HG03457 (cell line): Measurements from ENCODE around the gene TRMO.

ENCODE experiments used
- ATAC-seq: cut with Tn5 transposase; IDR thresholded peaks from one replicate; pipeline ENCODE4 v1.9.1; 2021; ENCODE audit warnings: moderate number of reproducible peaks; ENCODE audit not compliant: unreplicated experiment

TRMO gene

DNA sequence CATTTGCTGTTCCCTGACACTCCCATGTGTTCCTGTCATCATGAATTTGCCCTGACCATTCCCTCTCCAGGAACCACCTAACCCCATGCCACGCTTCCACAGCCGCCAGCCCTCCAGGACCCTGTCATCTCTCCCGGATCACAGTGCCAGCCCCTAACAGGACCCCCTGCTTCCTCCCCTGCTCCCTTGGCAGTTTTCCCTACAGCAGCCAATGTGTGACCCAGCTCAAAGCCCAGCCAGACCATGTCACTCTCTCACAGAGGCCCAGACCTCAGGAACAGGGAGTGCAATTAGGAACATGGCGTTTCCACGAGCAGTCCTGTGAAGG is 61.2 kb downstream of the TRMO start:
- no peak for ATAC-seq

DNA sequence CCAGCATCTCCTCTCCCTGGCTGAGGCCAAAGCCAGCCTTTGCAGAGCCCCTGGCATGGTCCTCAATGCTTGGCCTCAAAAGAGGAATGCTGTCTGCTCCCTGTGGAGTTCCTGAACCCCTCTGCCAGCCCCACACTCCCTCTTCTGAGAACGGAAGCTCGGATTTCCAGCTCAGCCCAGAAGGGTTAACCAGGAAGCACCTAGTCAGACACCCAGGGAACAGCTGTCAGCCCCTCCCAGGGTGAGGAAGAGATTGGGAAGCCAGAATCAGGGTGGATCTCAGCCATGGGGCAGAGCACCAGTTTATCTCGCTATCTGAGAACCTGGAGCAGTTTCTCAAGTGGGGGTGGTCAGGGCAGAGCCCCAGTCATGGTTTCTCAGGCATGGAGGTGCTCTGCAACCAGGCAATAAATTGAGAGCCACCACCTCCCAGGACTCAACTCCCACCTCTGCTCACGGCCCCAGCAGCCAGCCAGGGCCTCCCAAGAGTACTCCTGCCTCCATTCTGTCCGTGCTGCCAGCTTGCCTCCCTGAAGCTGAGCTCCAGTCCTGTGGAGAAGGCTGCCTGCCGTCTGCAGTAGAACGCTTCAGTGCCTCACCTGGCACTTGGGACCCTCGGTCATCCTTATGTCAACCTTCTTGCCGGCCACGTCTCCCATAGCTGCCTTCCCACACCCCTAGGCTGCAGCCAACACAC is 61.7 kb downstream of the TRMO start:
- ATAC-seq: no peak

DNA sequence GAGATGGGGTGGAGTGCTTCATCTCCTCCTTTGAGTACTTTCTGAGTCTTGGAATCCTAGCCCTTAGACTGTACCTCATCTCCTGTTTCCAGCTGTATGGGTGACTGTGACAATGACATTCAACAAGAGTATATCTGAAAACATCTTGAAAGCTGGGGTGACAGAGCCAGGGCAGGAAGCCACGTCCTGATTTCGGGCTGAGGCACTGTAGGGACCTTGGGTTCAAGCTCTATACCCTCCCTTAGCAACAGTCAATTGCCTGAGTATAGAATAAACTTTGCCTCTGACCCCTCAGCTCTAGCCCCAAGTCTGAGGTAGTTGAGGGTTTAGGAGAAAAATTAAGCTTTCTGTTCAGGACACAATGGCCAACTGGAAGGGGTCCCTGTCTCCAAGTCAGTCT is 63.0 kb downstream of the TRMO start:
- no peak for ATAC-seq

DNA sequence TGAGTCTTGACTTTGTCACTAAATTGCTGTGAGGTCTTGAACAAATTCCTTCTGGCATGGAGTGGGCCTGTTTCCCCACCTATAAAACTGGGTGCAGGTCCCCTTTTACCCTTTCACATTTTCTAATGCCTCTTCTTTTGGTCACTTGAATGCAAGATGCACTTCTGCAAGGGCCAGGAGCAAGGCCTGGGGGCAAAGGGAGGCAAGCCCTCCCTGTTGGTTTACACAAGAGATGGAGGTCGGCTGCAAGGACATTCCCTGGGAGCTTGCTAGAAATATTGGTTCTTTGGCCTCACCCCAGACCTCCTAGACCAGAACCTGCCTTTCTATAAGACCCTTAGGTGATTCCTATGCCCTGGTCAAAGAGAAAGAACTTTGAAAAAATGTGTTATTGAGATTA is 63.5 kb downstream of the TRMO start:
- ATAC-seq: no peak

DNA sequence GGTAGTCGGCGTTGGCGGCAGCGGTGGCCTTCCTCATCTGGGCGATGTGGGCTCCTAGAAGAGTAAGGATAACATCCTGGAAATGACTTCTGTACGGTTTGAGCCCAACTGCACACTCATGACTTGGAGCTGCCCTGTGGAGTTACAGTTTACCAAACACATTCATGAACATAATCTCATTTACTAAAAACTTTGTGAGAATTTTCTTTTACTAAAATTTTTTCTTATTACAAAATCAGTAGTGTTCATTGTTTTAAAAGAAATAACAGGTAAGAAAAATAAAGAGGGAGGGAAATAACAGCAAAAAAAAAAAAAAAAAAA is 63.9 kb downstream of the TRMO start:
- no peak for ATAC-seq

DNA sequence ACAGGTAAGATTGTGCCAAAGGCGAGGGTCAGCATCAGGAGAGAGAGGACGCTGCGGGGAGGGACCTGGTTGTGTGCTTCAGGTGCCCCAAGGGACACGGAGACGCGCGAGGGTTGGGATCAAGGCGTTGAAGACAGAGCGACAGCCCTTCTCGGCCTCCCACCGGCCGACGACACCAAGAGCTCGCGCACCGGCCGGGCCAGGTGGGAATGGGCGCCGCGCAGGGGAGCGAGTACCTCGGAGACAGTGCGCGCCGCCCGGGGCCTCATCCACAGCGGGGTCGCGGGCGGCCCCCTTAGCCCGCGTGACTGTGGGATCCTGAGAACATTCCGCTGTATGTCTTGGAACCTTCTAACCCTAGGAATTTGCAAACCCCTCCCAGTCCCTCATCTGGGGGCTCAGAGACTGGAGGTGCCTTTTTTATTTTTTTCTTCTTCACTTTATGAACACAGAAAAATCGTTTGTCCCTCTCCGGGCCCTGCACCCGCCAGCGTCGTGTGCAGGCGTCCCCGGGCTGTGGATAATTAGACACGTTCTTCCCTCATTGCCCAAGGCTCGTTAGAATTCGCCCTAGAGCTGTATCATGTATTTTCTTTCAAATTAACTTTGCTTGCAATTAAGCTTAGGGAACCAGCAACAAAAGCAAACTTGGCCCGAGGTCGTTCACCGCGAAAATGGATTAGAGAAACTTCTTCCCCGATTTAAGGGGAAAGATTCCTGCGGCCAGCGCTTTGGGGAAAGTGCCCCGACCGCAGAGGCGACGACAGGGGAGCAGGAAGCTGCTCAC is 64.5 kb downstream of the TRMO start:
- no peak for ATAC-seq

DNA sequence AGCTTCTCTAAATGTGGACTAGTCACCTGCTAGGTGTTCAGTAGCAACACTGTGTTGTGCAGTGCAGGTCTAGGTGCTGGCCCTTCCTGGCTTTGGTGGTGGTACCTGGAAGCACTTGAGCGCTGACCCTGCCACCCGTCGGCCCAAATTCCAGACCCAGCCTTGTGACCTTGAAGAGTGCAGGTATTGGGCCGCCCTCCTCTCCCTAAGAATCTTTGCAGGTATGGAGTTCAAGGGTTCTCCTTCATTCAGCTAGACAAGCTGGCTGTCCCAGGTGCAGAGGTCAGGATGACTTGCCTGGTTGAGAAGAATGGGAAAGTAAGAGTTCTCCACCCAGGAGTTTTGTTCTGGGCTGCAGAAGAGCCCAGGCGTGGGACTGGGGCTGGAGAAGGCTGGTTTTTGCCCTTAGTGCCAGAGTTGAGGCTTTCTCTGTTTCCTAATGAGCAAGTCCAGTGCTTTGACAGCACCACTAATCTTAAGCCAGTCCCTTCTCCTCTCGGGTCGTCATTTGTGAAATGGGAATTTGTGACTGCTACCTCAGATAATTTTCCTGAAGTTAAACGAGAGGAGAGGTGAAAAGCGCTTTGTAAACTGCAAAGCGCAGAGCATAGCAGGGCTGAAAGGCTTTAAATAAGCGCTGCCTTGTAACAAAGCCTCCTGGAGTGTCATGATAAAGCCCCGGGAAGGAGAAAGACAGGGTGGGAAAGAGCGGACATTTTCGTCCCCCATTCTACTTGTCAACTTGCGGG is 65.3 kb downstream of the TRMO start:
- ATAC-seq: no peak

DNA sequence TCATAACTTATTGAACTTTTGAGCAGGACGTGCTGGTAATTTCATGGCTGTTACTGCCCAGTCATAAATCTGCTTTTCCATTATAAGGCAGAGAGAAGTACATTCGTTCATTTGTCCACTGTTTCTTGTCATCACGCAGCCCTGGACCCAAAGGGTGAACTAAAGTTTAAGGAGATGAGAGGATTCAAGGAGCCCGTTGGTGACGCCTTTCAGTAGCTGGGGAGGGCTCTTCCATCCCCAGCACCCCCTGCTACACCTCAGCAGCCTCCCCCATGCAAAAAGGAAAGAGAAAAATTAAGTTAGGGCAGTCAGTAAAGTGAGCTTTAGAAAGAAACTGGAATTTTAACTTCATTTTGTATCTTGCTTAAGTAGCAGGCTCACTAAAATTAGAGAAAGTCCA is 66.4 kb downstream of the TRMO start:
- ATAC-seq: no peak

DNA sequence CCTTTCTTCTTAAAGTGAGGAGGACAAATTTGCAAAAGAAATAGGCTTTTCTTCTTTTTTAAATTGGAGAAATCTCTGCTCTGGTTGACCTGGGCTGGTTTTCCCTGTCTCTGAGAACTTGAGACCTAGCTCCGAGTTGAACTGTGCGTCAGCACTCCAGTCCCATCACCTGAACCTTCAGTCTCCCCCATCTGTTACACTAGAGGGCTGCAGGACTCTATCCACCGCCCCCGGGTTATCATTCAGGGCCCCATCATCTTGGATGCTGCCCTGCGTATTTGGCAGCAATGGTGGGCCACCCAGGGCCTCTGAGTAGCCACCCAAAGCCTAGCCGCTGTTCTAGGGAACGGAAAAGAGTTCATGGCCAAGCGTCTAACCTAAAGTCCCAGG is 66.8 kb downstream of the TRMO start:
- no peak for ATAC-seq

DNA sequence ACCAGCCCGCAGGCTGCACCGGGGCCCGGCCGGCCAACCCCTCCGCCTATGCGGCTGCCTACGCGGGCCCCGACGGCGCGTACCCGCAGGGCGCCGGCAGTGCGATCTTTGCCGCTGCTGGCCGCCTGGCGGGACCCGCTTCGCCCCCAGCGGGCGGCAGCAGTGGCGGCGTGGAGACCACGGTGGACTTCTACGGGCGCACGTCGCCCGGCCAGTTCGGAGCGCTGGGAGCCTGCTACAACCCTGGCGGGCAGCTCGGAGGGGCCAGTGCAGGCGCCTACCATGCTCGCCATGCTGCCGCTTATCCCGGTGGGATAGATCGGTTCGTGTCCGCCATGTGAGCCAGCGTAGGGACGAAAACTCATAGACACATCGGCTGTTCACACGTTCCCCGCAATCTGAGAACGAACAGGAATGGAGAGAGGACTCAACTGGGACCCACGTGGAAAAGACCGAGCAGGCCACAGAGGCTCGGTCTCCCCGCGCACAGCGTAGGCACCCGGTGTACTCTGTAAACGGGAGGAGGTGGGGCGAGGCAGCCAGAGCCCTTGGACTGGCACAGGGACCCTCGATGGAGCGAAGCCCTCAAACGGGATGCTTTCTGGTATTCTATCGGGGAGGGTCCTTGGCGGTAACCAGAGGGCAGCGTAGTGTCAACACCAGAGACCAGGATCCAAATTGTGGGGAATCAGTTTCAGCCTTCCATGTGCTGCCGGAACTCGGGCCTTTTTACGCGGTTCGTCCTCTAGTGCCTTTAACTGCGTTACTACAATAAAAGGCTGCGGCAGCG is 67.4 kb downstream of the TRMO start:
- ATAC-seq: no peak
